Measurements from ENCODE around the gene FAM163B.
A peak's percentile ranks its signal among the peaks of the same experiment; 100 is the strongest.

Gene FAM163B

GRCh38 chr9:133609311-133610098 lies at the start of gene FAM163B:
TSS of gene FAM163B (minus strand) at chr9:133609389. CDS start at chr9:133580223, 29,166 bp downstream.
- peak; percentile 18 for DNase-seq (ENCODE audit: low spot score)

GRCh38 chr9:133657120-133657661 lies 48.0 kb upstream of the FAM163B start:
- DNase-seq (ENCODE audit: low spot score): no peak

GRCh38 chr9:133656211-133657119 lies 47.3 kb upstream of the FAM163B start:
- no peak for DNase-seq (ENCODE audit: low spot score)

- no peak for DNase-seq (ENCODE audit: low spot score)
These were observed 46.5 kb upstream of the FAM163B start for GRCh38 chr9:133655701-133656100.

- DNase-seq (ENCODE audit: low spot score): no peak
These were observed 45.8 kb upstream of the FAM163B start for GRCh38 chr9:133654736-133655657.

- DNase-seq (ENCODE audit: low spot score): no peak
These were observed 44.4 kb upstream of the FAM163B start for GRCh38 chr9:133653638-133654037.

GRCh38 chr9:133650026-133650425 lies 40.8 kb upstream of the FAM163B start:
- no peak for DNase-seq (ENCODE audit: low spot score)

- no peak for DNase-seq (ENCODE audit: low spot score)
These were observed 40.0 kb upstream of the FAM163B start for GRCh38 chr9:133649194-133649593.

- DNase-seq (ENCODE audit: low spot score): no peak
These were observed 38.7 kb upstream of the FAM163B start for GRCh38 chr9:133647765-133648469.

- DNase-seq (ENCODE audit: low spot score): no peak
These were observed 38.0 kb upstream of the FAM163B start for GRCh38 chr9:133647148-133647547.

- DNase-seq (ENCODE audit: low spot score): no peak
These were observed 36.0 kb upstream of the FAM163B start for GRCh38 chr9:133645021-133645765.

- DNase-seq (ENCODE audit: low spot score): no peak
These were observed 35.0 kb upstream of the FAM163B start for GRCh38 chr9:133643978-133644760.

- DNase-seq (ENCODE audit: low spot score): no peak
These were observed 34.2 kb upstream of the FAM163B start for GRCh38 chr9:133643362-133643755.

- DNase-seq (ENCODE audit: low spot score): no peak
These were observed 33.6 kb upstream of the FAM163B start for GRCh38 chr9:133642708-133643361.

- DNase-seq (ENCODE audit: low spot score): no peak
These were observed 32.8 kb upstream of the FAM163B start for GRCh38 chr9:133641861-133642595.

GRCh38 chr9:133641396-133641655 lies 32.1 kb upstream of the FAM163B start:
- no peak for DNase-seq (ENCODE audit: low spot score)

GRCh38 chr9:133640580-133641395 lies 31.6 kb upstream of the FAM163B start:
- no peak for DNase-seq (ENCODE audit: low spot score)

- DNase-seq (ENCODE audit: low spot score): no peak
These were observed 31.0 kb upstream of the FAM163B start for GRCh38 chr9:133640160-133640559.
